B cell (primary cell): ENCODE data around the gene ERICH6B. TPM values are rescaled to one million over a fixed set of nuclear protein-coding genes. Genes with fewer than 3 reads are reported as not detected.

Experiments used
- ATAC-seq: fragments of 200-7000 bp; cut with Tn5 transposase; one replicate; pipeline ENCODE4 v1.10.0; 2021; ENCODE audit warnings: low read depth, mild to moderate bottlenecking, moderate number of reproducible peaks, moderate library complexity
- CTCF ChIA-PET: fragments of 350-600 bp; sonication (Branson Sonifier 250); formaldehyde crosslinking; loops from one replicate; lab custom pipeline; 2021; ENCODE audit warnings: antibody characterized with exemption, inconsistent platforms; lab: Charles Lee
- POLR2A ChIA-PET: fragments of 350-600 bp; sonication (Branson Sonifier 250); formaldehyde crosslinking; loops from one replicate; lab custom pipeline; 2021; ENCODE audit warnings: antibody characterized with exemption; lab: Charles Lee
- DNase-seq: peaks from one replicate; pipeline ENCODE4 v3.0.0; 2013
- H2AFZ ChIP-seq: 2 replicates; pipeline ENCODE4 v1.6.1; 2012; ENCODE audit warnings: mild to moderate bottlenecking, low read depth, low read length; ENCODE audit not compliant: insufficient read depth, poor library complexity, severe bottlenecking
- H3K27ac ChIP-seq, 2 donors: 1 replicate in 1 of 2; 2 replicates in 1 of 2; pipeline ENCODE4 v1.5.1; 2012 to 2013; ENCODE audit warnings: low read length in 2 of 2, mild to moderate bottlenecking in 2 of 2, moderate library complexity in 1 of 2
- H3K27me3 ChIP-seq, 4 experiments: fragments of 200-600 bp in 1 of 4; sonication (generic) in 1 of 4; replicated peaks in 1 of 4; 1 replicate in 2 of 4; 2 replicates in 2 of 4; pipeline versions ENCODE4 v1.6.1 to v1.7.0; 2013 to 2016; ENCODE audit warnings: low read length in 3 of 4, mild to moderate bottlenecking in 2 of 4, mixed read lengths in 1 of 4, moderate library complexity in 1 of 4; ENCODE audit not compliant: insufficient read depth in 4 of 4, control insufficient read depth in 3 of 4; ENCODE audit errors: control extremely low read depth in 1 of 4
- H3K36me3 ChIP-seq, 2 experiments: replicated peaks in 1 of 2; 1 replicate in 1 of 2; 2 replicates in 1 of 2; pipeline versions ENCODE4 v1.6.1 to v1.7.1; 2013; ENCODE audit warnings: low read length in 1 of 2; ENCODE audit not compliant: insufficient read depth in 2 of 2, control insufficient read depth in 1 of 2; ENCODE audit errors: control extremely low read depth in 1 of 2, extremely low read depth in 1 of 2
- H3K4me1 ChIP-seq, 2 donors: fragments of 200-600 bp in 1 of 2; sonication (generic) in 1 of 2; 1 replicate in 1 of 2; 2 replicates in 1 of 2; pipeline versions ENCODE4 v1.5.1 to v1.6.1; 2013 to 2017; ENCODE audit warnings: low read length in 2 of 2; ENCODE audit not compliant: control insufficient read depth in 2 of 2, insufficient read depth in 2 of 2
- H3K4me2 ChIP-seq: replicated peaks from 2 replicates; pipeline ENCODE3; 2012; ENCODE audit warnings: mild to moderate bottlenecking, low read depth, low read length; ENCODE audit not compliant: poor library complexity, severe bottlenecking
- H3K4me3 ChIP-seq, 5 experiments: fragments of 200-600 bp in 1 of 5; sonication (generic) in 1 of 5; 1 replicate in 3 of 5; 2 replicates in 2 of 5; pipeline versions ENCODE4 v1.5.1 to v1.7.0; 2011 to 2016; ENCODE audit warnings: low read length in 4 of 5, mild to moderate bottlenecking in 4 of 5, low read depth in 2 of 5, control low read depth in 1 of 5, moderate library complexity in 1 of 5; ENCODE audit not compliant: insufficient read depth in 1 of 5; ENCODE audit errors: control extremely low read depth in 1 of 5, extremely low read depth in 1 of 5
- H3K79me2 ChIP-seq: fragments of 200-600 bp; sonication (generic); one replicate; pipeline ENCODE4 v1.6.0; 2016; ENCODE audit warnings: low read length; ENCODE audit not compliant: control insufficient read depth, insufficient read depth
- H3K9ac ChIP-seq: fragments of 200-600 bp; sonication (generic); 2 replicates; pipeline ENCODE4 v1.6.1; 2017; ENCODE audit warnings: mild to moderate bottlenecking, low read length, moderate library complexity
- H3K9me3 ChIP-seq, 3 donors: one replicate each; pipeline versions ENCODE4 v1.6.1 to v1.7.1; 2013; ENCODE audit warnings: low read length in 2 of 3; ENCODE audit not compliant: control insufficient read depth in 2 of 3, insufficient read depth in 1 of 3; ENCODE audit errors: control extremely low read depth in 1 of 3
- H4K20me1 ChIP-seq: 2 replicates; pipeline ENCODE4 v1.6.0; 2012; ENCODE audit warnings: mild to moderate bottlenecking, low read length; ENCODE audit not compliant: insufficient read depth, control insufficient read depth, poor library complexity, severe bottlenecking
- H3K27ac Mint-ChIP-seq: one replicate; pipeline ENCODE4 v1.8.0; 2021; ENCODE audit warnings: mixed read lengths
- H3K27me3 Mint-ChIP-seq: one replicate; pipeline ENCODE4 v1.8.0; 2021; ENCODE audit warnings: mixed read lengths
- H3K4me1 Mint-ChIP-seq: one replicate; pipeline ENCODE4 v1.8.0; 2021; ENCODE audit warnings: mixed read lengths
- H3K4me3 Mint-ChIP-seq: one replicate; pipeline ENCODE4 v1.8.0; 2021; ENCODE audit warnings: mixed read lengths
- H3K9me3 Mint-ChIP-seq: one replicate; pipeline ENCODE4 v1.8.0; 2022; ENCODE audit warnings: mixed read lengths; ENCODE audit not compliant: insufficient read depth
- CTCF ChIP-seq: fragments of 200-600 bp; IDR thresholded peaks from one replicate; pipeline ENCODE4 v1.8.0; 2022; ENCODE audit warnings: antibody characterized with exemption, mild to moderate bottlenecking
- EZH2 ChIP-seq: IDR thresholded peaks from 2 replicates; pipeline ENCODE4 v1.6.1; 2012; ENCODE audit warnings: borderline replicate concordance, low read depth, mild to moderate bottlenecking, moderate library complexity, low read length; ENCODE audit not compliant: insufficient read depth, poor library complexity, severe bottlenecking
- WGBS: methylation state at CpG from one replicate; pipeline ENCODE4 v1.1.5; 2013; ENCODE audit warnings: missing lambda C conversion rate; ENCODE audit not compliant: insufficient coverage; 5-methylcytosine and 5-hydroxymethylcytosine counted together
- intact Hi-C: fragments of 100-400 bp; cut with micrococcal nuclease; formaldehyde crosslinking; loops from one replicate; pipeline ENCODE4 v1.10.0; 2022
- polyA plus RNA-seq: library from polyadenylated mRNA; depleted of rRNA; stranded (reverse); fragments of >200 nt; gene quantifications from 2 replicates; pipeline ENCODE4 v1.2.3, GENCODE V29; 2012
- total RNA-seq, 2 donors: library from RNA; stranded (reverse); fragments of 120-200 nt in 1 of 2; gene quantifications; 1 replicate in 1 of 2; 2 replicates in 1 of 2; pipeline versions ENCODE4 v1.2.3 to v1.2.4, GENCODE V29; 2013 to 2022

Gene ERICH6B
- total and polyA plus RNA-seq, 2 donors (not counting 1 experiment from before 2014, with no cell fraction given) = not detected

DNA sequence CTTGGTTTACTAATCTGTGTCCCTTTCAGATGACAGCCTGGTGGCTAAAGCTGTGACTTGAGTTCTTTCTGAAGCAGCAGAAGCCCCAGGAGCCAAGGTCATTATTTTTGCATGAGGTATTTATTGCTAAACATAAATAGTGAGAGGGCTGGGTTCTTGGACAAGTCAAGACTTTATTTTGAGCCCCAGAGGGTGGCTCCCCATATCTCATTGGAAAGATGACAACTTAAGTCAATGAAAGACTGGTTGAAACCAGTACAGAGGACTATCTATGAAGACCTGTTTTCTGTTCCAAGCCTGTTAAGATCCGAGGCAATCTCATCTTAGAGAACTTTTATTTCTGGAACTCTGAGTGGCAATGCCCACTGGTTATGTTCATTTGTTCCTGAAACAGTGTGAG, 14.4 kb upstream of the ERICH6B start:
- Mint-ChIP-seq H3K4me1 (no peaks in the 10 kb centered on the region), H3K27me3 (peaks cover 26% of the 10 kb centered on the region), H3K4me3 (no peak overlapping the region), H3K9me3 (no peaks in the 10 kb centered on the region), H3K27ac (no peak overlapping the region)
- H3K4me1 ChIP-seq = no peaks in the 10 kb centered on the region
- no peak overlapping the region for H3K4me2 ChIP-seq
- no peak overlapping the region for H3K9ac ChIP-seq
- no peaks in the 10 kb centered on the region for H3K9me3 ChIP-seq
- 90% methylated on average over 1 of the region's 1 CpG for WGBS
- ATAC-seq = no peak
- TF ChIP-seq EZH2 (no peak), CTCF (no peak)
- peaks cover 0 to 3% (median 0%) of the 10 kb centered on the region in 4 experiments for H3K27me3 ChIP-seq
- no peak for DNase-seq
- no peak overlapping the region for H3K4me3 ChIP-seq
- intact Hi-C loops = no loop called here
- H3K36me3 ChIP-seq = no peaks in the 10 kb centered on the region
- no peak overlapping the region for H3K27ac ChIP-seq
- CTCF ChIA-PET = no interaction called here
- POLR2A ChIA-PET = no interaction called here
- H4K20me1 ChIP-seq = no peaks in the 10 kb centered on the region
- no peaks in the 10 kb centered on the region for H3K79me2 ChIP-seq
- H2AFZ ChIP-seq = no peak overlapping the region

GRCh38 chr13:45628094-45628493, 12.6 kb upstream of the ERICH6B start:
- no peak for ATAC-seq
- Histone ChIP-seq H3K4me2 (no peak overlapping the region), H3K9me3 (no peaks in the 10 kb centered on the region), H3K36me3 (no peaks in the 10 kb centered on the region), H3K9ac (no peak overlapping the region), H3K4me3 (no peak overlapping the region), H3K4me1 (no peaks in the 10 kb centered on the region), H3K27me3 (peaks cover 0 to 7% (median 1%) of the 10 kb centered on the region in 4 experiments), H3K79me2 (no peaks in the 10 kb centered on the region), H4K20me1 (no peaks in the 10 kb centered on the region), H3K27ac (no peak overlapping the region), H2AFZ (no peak overlapping the region)
- intact Hi-C loops = no loop called here
- Mint-ChIP-seq H3K9me3 (no peaks in the 10 kb centered on the region), H3K4me3 (no peak overlapping the region), H3K27ac (no peak overlapping the region), H3K4me1 (no peaks in the 10 kb centered on the region), H3K27me3 (peaks cover 37% of the 10 kb centered on the region)
- ChIA-PET CTCF (interaction anchor here (1.2 kb wide), 1 partner anchor 664 kb away, joined by 3 read pairs; no protein-coding TSS in a partner anchor), POLR2A (no interaction called here)
- 89% methylated on average over 2 of the region's 3 CpGs for WGBS
- DNase-seq = no peak
- no peak for TF ChIP-seq EZH2
- no peak for TF ChIP-seq CTCF
